Suprapubic skin (tissue), 4 donors: ENCODE results near the gene PDZD7.

Source experiments
- CTCF ChIP-seq, 2 donors: fragments of 200-600 bp in 1 of 2; fragments of 450-650 bp in 1 of 2; sonication (generic) in 1 of 2; IDR thresholded peaks; one replicate each; pipeline ENCODE4 v1.5.1; 2016 to 2019; ENCODE audit warnings: antibody characterized with exemption in 2 of 2, mild to moderate bottlenecking in 1 of 2, moderate library complexity in 1 of 2
- EP300 ChIP-seq: sonication (generic); formaldehyde crosslinking; IDR thresholded peaks from one replicate; pipeline ENCODE4 v1.6.1; 2017; ENCODE audit warnings: antibody characterized with exemption
- POLR2AphosphoS5 ChIP-seq, 3 donors: sonication (generic); formaldehyde crosslinking; IDR thresholded peaks; one replicate each; pipeline ENCODE4 v1.6.1; 2017; ENCODE audit warnings: antibody characterized with exemption in 3 of 3

DNA sequence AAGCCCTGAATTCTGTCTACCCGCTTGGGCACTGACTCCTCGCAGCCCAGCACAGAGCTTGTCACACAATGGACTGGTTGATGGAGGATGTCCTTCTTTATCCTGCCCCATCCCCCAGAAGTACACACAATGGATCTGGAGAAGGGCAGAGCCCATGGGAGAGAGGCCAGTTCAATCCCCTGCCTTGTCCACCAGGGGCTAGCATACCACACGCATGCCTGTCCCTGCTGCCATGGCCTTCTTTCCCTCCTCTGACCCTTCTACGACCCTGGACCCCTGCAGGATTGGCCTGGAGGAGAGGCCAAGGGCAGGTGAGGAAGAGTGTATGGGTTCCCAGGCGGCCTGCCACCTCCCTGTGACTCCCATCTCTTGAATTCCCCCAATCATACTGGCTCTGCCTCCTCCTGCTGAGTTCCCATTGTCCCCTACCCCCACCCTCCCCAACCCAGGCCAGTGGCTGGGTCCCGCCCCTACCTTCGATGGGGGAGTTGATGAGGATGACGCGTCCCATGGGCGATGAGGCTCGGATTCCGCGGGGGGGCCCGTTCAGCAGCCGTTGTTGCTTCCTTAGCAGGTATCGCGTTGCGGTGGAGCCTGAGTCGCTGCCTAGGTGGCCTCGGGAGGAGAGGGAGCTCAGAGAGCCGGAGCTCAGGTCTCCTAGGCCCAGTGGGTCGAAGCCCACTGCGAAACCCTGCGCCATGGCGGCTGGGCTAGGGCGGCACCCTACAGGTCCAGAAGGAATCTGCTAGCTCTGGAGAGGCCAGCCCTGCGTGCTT is 1.2 kb downstream of the PDZD7 start:
- TF ChIP-seq POLR2AphosphoS5 (IDR thresholded peaks at IDR 0.05) (no peak), CTCF (IDR thresholded peaks at IDR 0.05) (no peak), EP300 (no peak)
